Frontal cortex (tissue), 4 donors: Measurements from ENCODE around the gene RAD18. TPM values are rescaled to one million over a fixed set of nuclear protein-coding genes. Genes with fewer than 3 reads are reported as not detected.

ENCODE experiments used
- DNase-seq, 2 donors: peaks; one replicate each; pipeline ENCODE4 v3.0.0; 2012; ENCODE audit warnings: low spot score in 2 of 2
- FAIRE-seq: peaks from 2 replicates; lab custom pipeline; 2012; peaks lifted over from hg19 to GRCh38; lab: Jason Lieb, UNC
- total RNA-seq: library from RNA; depleted of rRNA; stranded (reverse); fragments of >200 nt; gene quantifications from one replicate; pipeline ENCODE4 v1.2.3, GENCODE V29; 2014
- donor health status: control.
- donor health status: control.
- donor health status: control.

Gene RAD18
- total RNA-seq, 1 donor from 2014 or later, result 11.8 TPM

GRCh38 chr3:8871306-8871705 is 92.0 kb downstream of the RAD18 start:
- FAIRE-seq (no peak), DNase-seq (no peak)

- no peak for DNase-seq
- FAIRE-seq, result no peak
Measured at GRCh38 chr3:8870134-8870533, 93.1 kb downstream of the RAD18 start.

- DNase-seq, result no peak
- FAIRE-seq, result no peak
Measured at GRCh38 chr3:8869613-8870012, 93.7 kb downstream of the RAD18 start.

GRCh38 chr3:8868996-8869395 is 94.3 kb downstream of the RAD18 start:
- no peak for DNase-seq
- no peak for FAIRE-seq

GRCh38 chr3:8867646-8868045 is 95.6 kb downstream of the RAD18 start:
- DNase-seq, result no peak
- no peak for FAIRE-seq

GRCh38 chr3:8865697-8866096 is 97.6 kb downstream of the RAD18 start:
- FAIRE-seq (no peak), DNase-seq (no peak)

- no peak for DNase-seq
- no peak for FAIRE-seq
Measured at GRCh38 chr3:8864402-8865350, 98.6 kb downstream of the RAD18 start.

- FAIRE-seq, result no peak
- no peak for DNase-seq
Measured at GRCh38 chr3:8863891-8864290, 99.4 kb downstream of the RAD18 start.

- FAIRE-seq (no peak), DNase-seq (no peak)
Measured at GRCh38 chr3:8857720-8858367, 105.4 kb downstream of the RAD18 start.

GRCh38 chr3:8856721-8857120 is 106.6 kb downstream of the RAD18 start:
- FAIRE-seq, result no peak
- DNase-seq, result no peak

- DNase-seq (no peak), FAIRE-seq (no peak)
Measured at GRCh38 chr3:8856071-8856470, 107.2 kb downstream of the RAD18 start.

GRCh38 chr3:8854656-8855055 is 108.6 kb downstream of the RAD18 start:
- no peak for FAIRE-seq

GRCh38 chr3:8853081-8853480 is 110.2 kb downstream of the RAD18 start:
- DNase-seq (no peak), FAIRE-seq (no peak)

More at GRCh38 chr3:8854656-8855055, 108.6 kb downstream of the RAD18 start:
- no peak for DNase-seq

- no peak for FAIRE-seq
- DNase-seq, result no peak
Measured at GRCh38 chr3:8852511-8852910, 110.8 kb downstream of the RAD18 start.

- no peak for FAIRE-seq
- DNase-seq, result no peak
Measured at GRCh38 chr3:8851703-8852102, 111.6 kb downstream of the RAD18 start.

GRCh38 chr3:8848696-8849131 is 114.6 kb downstream of the RAD18 start:
- no peak for FAIRE-seq
- no peak for DNase-seq

- DNase-seq, result no peak
- no peak for FAIRE-seq
Measured at GRCh38 chr3:8847317-8847716, 116.0 kb downstream of the RAD18 start.

GRCh38 chr3:8846176-8846575 is 117.1 kb downstream of the RAD18 start:
- FAIRE-seq (no peak), DNase-seq (no peak)

- FAIRE-seq, result no peak
Measured at GRCh38 chr3:8845641-8846040, 117.6 kb downstream of the RAD18 start.

GRCh38 chr3:8843347-8843746 is 119.9 kb downstream of the RAD18 start:
- no peak for FAIRE-seq
- no peak for DNase-seq

More at GRCh38 chr3:8845641-8846040, 117.6 kb downstream of the RAD18 start:
- DNase-seq, result no peak

- DNase-seq, result no peak
- no peak for FAIRE-seq
Measured at GRCh38 chr3:8842293-8842692, 121.0 kb downstream of the RAD18 start.
